ENCODE results near the gene CAST.

CAST gene

DNA sequence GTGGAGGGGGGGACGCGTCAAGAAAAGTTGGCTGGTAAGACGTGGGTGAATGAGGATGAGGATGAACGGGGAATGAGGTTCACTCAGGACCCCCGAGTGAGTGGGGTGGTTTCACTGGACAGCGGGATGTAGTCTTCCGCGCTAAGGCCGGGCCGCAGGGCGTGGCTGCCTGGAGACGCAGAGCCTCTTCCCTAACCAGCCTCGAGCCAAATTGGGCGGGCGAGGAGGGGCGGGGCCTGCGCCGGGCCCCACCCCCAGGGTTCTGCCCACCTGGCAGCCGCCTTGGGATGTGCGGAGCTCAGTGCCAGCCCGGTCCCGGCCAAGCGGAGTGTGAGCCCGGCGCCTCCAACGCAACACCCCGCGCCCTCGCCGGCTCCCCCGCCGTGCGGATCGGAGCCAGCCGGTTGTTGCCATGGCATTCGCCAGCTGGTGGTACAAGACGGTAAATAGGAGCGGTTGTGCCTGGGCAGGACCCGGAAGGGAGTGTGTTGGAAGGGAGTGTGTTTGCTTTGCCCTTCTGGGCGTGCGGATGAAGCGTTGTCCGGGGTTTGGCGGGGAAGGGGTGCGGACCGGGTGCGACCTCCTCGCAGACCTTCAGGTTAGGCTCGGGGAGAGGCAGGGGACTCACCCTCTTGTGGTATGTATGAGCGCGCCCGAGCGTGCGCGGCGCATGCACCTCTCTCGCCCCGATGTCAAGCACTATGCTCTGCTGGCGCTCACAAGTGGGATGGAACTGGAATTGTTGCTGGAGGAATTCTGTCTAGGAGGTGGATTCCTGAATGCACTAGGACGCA is 746 bp downstream of the CAST start (continued):
- TF ChIP-seq, protein P1, sequence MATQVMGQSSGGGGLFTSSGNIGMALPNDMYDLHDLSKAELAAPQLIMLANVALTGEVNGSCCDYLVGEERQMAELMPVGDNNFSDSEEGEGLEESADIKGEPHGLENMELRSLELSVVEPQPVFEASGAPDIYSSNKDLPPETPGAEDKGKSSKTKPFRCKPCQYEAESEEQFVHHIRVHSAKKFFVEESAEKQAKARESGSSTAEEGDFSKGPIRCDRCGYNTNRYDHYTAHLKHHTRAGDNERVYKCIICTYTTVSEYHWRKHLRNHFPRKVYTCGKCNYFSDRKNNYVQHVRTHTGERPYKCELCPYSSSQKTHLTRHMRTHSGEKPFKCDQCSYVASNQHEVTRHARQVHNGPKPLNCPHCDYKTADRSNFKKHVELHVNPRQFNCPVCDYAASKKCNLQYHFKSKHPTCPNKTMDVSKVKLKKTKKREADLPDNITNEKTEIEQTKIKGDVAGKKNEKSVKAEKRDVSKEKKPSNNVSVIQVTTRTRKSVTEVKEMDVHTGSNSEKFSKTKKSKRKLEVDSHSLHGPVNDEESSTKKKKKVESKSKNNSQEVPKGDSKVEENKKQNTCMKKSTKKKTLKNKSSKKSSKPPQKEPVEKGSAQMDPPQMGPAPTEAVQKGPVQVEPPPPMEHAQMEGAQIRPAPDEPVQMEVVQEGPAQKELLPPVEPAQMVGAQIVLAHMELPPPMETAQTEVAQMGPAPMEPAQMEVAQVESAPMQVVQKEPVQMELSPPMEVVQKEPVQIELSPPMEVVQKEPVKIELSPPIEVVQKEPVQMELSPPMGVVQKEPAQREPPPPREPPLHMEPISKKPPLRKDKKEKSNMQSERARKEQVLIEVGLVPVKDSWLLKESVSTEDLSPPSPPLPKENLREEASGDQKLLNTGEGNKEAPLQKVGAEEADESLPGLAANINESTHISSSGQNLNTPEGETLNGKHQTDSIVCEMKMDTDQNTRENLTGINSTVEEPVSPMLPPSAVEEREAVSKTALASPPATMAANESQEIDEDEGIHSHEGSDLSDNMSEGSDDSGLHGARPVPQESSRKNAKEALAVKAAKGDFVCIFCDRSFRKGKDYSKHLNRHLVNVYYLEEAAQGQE (tag by site-specific recombination; IDR thresholded peaks at IDR 0.05) = peak; percentile 83; the same call in 1 of the 2 replicates
- TF ChIP-seq, protein P2, sequence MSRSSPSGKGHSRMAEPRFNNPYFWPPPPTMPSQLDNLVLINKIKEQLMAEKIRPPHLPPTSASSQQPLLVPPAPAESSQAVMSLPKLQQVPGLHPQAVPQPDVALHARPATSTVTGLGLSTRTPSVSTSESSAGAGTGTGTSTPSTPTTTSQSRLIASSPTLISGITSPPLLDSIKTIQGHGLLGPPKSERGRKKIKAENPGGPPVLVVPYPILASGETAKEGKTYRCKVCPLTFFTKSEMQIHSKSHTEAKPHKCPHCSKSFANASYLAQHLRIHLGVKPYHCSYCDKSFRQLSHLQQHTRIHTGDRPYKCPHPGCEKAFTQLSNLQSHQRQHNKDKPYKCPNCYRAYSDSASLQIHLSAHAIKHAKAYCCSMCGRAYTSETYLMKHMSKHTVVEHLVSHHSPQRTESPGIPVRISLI (tag by site-specific recombination; IDR thresholded peaks at IDR 0.05) = no peak
- TF ChIP-seq ZNF37A (tag by site-specific recombination; IDR thresholded peaks at IDR 0.05) (no peak), PRDM1 (tag by site-specific recombination; IDR thresholded peaks at IDR 0.05) (peak; percentile 89), ZNF274 (IDR thresholded peaks at IDR 0.05; ENCODE audit: low read length) (no peak), ZNF274 (tag by site-specific recombination; IDR thresholded peaks at IDR 0.05; ENCODE audit: borderline replicate concordance) (no peak), ZNF155 (tag by site-specific recombination; IDR thresholded peaks at IDR 0.05) (no peak), ZNF514 (tag by site-specific recombination; IDR thresholded peaks at IDR 0.05) (no peak), ZBTB48 (tag by site-specific recombination; IDR thresholded peaks at IDR 0.05) (peak; percentile 30; the same call in 1 of the 2 replicates), ZNF585B (tag by site-specific recombination; IDR thresholded peaks at IDR 0.05) (no peak), IKZF3 (tag by site-specific recombination; IDR thresholded peaks at IDR 0.05) (peak; percentile 61; the same call in 1 of the 2 replicates), SALL2 (tag by site-specific recombination; IDR thresholded peaks at IDR 0.05; ENCODE audit: borderline replicate concordance) (no peak), ZNF24 (tag by site-specific recombination; IDR thresholded peaks at IDR 0.05) (0 out of 2 replicates have a peak, but pooled peaks have one; percentile 25), ZNF792 (tag by site-specific recombination; IDR thresholded peaks at IDR 0.05) (no peak), GLI4 (tag by site-specific recombination; IDR thresholded peaks at IDR 0.05) (no peak), GLIS2 (tag by site-specific recombination; IDR thresholded peaks at IDR 0.05) (peak; percentile 82), ZNF768 (tag by site-specific recombination; IDR thresholded peaks at IDR 0.05) (no peak), ZNF571 (tag by site-specific recombination; IDR thresholded peaks at IDR 0.05) (no peak), KLF16 (tag by site-specific recombination; IDR thresholded peaks at IDR 0.05) (peak; percentile 70), ZNF16 (tag by site-specific recombination; IDR thresholded peaks at IDR 0.05; ENCODE audit: low read depth) (no peak), ZNF596 (tag by site-specific recombination; IDR thresholded peaks at IDR 0.05) (no peak)
- TF ChIP-seq, protein P3, sequence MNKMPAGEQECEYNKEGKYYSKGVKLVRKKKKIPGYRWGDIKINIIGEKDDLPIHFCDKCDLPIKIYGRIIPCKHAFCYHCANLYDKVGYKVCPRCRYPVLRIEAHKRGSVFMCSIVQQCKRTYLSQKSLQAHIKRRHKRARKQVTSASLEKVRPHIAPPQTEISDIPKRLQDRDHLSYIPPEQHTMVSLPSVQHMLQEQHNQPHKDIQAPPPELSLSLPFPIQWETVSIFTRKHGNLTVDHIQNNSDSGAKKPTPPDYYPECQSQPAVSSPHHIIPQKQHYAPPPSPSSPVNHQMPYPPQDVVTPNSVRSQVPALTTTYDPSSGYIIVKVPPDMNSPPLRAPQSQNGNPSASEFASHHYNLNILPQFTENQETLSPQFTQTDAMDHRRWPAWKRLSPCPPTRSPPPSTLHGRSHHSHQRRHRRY (tag by site-specific recombination; IDR thresholded peaks at IDR 0.05) = no peak
- TF ChIP-seq, protein P4, sequence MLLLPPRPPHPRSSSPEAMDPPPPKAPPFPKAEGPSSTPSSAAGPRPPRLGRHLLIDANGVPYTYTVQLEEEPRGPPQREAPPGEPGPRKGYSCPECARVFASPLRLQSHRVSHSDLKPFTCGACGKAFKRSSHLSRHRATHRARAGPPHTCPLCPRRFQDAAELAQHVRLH (tag by site-specific recombination; IDR thresholded peaks at IDR 0.05) = no peak
- TF ChIP-seq, protein P5, sequence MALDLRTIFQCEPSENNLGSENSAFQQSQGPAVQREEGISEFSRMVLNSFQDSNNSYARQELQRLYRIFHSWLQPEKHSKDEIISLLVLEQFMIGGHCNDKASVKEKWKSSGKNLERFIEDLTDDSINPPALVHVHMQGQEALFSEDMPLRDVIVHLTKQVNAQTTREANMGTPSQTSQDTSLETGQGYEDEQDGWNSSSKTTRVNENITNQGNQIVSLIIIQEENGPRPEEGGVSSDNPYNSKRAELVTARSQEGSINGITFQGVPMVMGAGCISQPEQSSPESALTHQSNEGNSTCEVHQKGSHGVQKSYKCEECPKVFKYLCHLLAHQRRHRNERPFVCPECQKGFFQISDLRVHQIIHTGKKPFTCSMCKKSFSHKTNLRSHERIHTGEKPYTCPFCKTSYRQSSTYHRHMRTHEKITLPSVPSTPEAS (tag by site-specific recombination; IDR thresholded peaks at IDR 0.05) = peak; percentile 8
- TF ChIP-seq, protein P6, sequence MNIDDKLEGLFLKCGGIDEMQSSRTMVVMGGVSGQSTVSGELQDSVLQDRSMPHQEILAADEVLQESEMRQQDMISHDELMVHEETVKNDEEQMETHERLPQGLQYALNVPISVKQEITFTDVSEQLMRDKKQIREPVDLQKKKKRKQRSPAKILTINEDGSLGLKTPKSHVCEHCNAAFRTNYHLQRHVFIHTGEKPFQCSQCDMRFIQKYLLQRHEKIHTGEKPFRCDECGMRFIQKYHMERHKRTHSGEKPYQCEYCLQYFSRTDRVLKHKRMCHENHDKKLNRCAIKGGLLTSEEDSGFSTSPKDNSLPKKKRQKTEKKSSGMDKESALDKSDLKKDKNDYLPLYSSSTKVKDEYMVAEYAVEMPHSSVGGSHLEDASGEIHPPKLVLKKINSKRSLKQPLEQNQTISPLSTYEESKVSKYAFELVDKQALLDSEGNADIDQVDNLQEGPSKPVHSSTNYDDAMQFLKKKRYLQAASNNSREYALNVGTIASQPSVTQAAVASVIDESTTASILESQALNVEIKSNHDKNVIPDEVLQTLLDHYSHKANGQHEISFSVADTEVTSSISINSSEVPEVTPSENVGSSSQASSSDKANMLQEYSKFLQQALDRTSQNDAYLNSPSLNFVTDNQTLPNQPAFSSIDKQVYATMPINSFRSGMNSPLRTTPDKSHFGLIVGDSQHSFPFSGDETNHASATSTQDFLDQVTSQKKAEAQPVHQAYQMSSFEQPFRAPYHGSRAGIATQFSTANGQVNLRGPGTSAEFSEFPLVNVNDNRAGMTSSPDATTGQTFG (tag by site-specific recombination; IDR thresholded peaks at IDR 0.05; ENCODE audit: borderline replicate concordance) = no peak
- TF ChIP-seq, protein P7, sequence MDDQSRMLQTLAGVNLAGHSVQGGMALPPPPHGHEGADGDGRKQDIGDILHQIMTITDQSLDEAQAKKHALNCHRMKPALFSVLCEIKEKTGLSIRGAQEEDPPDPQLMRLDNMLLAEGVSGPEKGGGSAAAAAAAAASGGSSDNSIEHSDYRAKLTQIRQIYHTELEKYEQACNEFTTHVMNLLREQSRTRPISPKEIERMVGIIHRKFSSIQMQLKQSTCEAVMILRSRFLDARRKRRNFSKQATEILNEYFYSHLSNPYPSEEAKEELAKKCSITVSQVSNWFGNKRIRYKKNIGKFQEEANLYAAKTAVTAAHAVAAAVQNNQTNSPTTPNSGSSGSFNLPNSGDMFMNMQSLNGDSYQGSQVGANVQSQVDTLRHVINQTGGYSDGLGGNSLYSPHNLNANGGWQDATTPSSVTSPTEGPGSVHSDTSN (CRISPR knock-in tag; IDR thresholded peaks at IDR 0.05) = peak; percentile 18; the same call in 1 of the 2 replicates
- TF ChIP-seq, protein P8, sequence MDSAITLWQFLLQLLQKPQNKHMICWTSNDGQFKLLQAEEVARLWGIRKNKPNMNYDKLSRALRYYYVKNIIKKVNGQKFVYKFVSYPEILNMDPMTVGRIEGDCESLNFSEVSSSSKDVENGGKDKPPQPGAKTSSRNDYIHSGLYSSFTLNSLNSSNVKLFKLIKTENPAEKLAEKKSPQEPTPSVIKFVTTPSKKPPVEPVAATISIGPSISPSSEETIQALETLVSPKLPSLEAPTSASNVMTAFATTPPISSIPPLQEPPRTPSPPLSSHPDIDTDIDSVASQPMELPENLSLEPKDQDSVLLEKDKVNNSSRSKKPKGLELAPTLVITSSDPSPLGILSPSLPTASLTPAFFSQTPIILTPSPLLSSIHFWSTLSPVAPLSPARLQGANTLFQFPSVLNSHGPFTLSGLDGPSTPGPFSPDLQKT (IDR thresholded peaks at IDR 0.05; ENCODE audit: borderline replicate concordance, low read depth, low read length) = no peak

All from HEK293 (cell line).